Bronchus fibroblast of lung (primary cell): ENCODE results near the gene UBA6. TPM values are rescaled to one million over a fixed set of nuclear protein-coding genes. Genes with fewer than 3 reads are reported as not detected.

Experiments
- total RNA-seq: library from RNA; depleted of rRNA; stranded (reverse); fragments of >200 nt; gene quantifications from 2 replicates; pipeline ENCODE4 v1.2.3, GENCODE V29; 2015

The UBA6 gene
- 48.9 and 55.9 TPM in 2 replicates for total RNA-seq

DNA sequence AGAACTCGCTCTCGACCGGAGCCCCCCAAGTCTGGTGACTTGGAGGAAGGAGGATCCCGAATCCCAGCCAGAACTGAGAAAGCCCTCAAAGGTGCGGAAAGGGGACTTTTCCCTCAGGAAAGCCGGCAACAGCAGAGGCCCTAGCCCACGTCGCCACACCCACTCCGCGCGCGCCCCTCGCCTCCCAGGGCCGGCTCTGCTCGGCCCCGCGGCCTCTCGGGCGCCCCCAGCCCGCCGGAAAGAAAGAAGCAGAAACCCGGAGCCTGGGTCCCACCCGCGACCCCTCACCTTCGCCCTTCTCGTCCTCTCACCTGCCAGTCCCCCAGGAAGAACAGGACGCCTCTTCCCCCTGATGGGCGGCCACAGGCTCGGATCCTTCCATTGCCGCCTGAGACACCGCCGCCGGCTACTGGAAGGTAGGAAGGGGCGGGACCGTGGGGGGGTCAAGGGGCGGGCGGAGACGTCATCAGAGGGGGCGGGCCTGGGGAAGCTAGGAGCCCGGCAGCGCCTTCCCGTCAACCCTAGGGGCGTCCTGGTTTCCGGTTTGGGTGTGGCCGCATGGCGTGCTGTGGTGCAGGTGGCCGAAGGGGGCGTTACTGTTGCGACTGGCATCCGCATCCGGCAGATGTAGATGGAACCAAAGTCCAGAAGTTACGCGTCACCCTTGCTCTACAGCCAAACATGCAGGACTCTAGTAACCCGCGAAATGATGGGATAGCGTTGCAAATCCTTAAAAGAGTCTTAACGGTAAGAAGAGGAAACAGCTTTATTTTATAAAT, at the start of gene UBA6:
Gene UBA6, minus strand, starts transcription at position 418 of the 779 bp plus-strand sequence. Its CDS starts 36 bp downstream, at position 382.

Other genes starting within 250 kb of the UBA6 start
- 6.5 and 10.4 TPM in 2 replicates for gene CENPC, start 155.7 kb downstream of the UBA6 start, total RNA-seq
- gene STAP1, start 142.4 kb downstream of the UBA6 start, total RNA-seq, result not detected in 2 replicates
- gene GNRHR, start 53.2 kb upstream of the UBA6 start, total RNA-seq, result not detected in 2 replicates
- gene TMPRSS11D, start 182.8 kb upstream of the UBA6 start, total RNA-seq, result not detected in 2 replicates